SK-N-SH (cell line): ENCODE data around the gene PPP1CA. TPM values are rescaled to one million over a fixed set of nuclear protein-coding genes. Genes with fewer than 3 reads are reported as not detected.

Experiments used
- CTCF ChIA-PET: fragments of 300-600, 350-600 bp; formaldehyde crosslinking; extraction: SDS; loops from one replicate; lab custom pipeline; 2021; lab: Yijun Ruan, JAX
- POLR2A ChIA-PET: fragments of 350-600 bp; sonication (Branson Sonifier 250); formaldehyde crosslinking; extraction: SDS; loops from one replicate; lab custom pipeline; 2020; ENCODE audit warnings: antibody characterized with exemption, inconsistent platforms; lab: Yijun Ruan, JAX
- DNase-seq: peaks from one replicate; pipeline ENCODE4 v3.0.0; 2012
- H2AFZ ChIP-seq: fragments of 200-600 bp; sonication (generic); 2 replicates; pipeline ENCODE4 v1.8.1; 2016; ENCODE audit warnings: antibody characterized with exemption, mild to moderate bottlenecking, low read depth
- H3F3A ChIP-seq: fragments of 200-600 bp; sonication (generic); replicated peaks from 2 replicates; pipeline ENCODE3; 2016; ENCODE audit warnings: antibody characterized with exemption, mild to moderate bottlenecking; ENCODE audit not compliant: insufficient read depth
- H3K27ac ChIP-seq, 2 experiments: fragments of 200-500 bp in 1 of 2; fragments of 200-600 bp in 1 of 2; sonication (Bioruptor generic) in 1 of 2; sonication (generic), shearing (Covaris generic) in 1 of 2; 2 replicates each; pipeline versions ENCODE4 v1.5.1 to v1.6.1; 2014 to 2016; ENCODE audit warnings: low read depth in 2 of 2, inconsistent platforms in 1 of 2, low read length in 1 of 2, mild to moderate bottlenecking in 1 of 2, mixed read lengths in 1 of 2
- H3K27me3 ChIP-seq: fragments of 200-600 bp; sonication (generic), shearing (Covaris generic); 2 replicates; pipeline ENCODE4 v1.6.1; 2016; ENCODE audit warnings: mixed run types; ENCODE audit not compliant: insufficient read depth
- H3K36me3 ChIP-seq, 2 experiments: fragments of 200-500 bp in 1 of 2; fragments of 200-600 bp in 1 of 2; sonication (Bioruptor generic) in 1 of 2; sonication (generic) in 1 of 2; replicated peaks in 1 of 2; 2 replicates each; pipeline versions ENCODE3 to v1.5.1; 2014 to 2016; ENCODE audit warnings: low read length in 1 of 2, mild to moderate bottlenecking in 1 of 2; ENCODE audit not compliant: insufficient read depth in 2 of 2, control insufficient read depth in 1 of 2
- H3K4me1 ChIP-seq, 2 experiments: fragments of 200-500 bp in 1 of 2; fragments of 200-600 bp in 1 of 2; sonication (Bioruptor generic) in 1 of 2; sonication (generic), shearing (Covaris generic) in 1 of 2; 2 replicates each; pipeline versions ENCODE4 v1.5.1 to v1.6.1; 2014 to 2016; ENCODE audit warnings: low read depth in 1 of 2, low read length in 1 of 2, mixed run types in 1 of 2; ENCODE audit not compliant: insufficient read depth in 2 of 2, control insufficient read depth in 1 of 2
- H3K4me2 ChIP-seq: fragments of 200-600 bp; sonication (generic), shearing (Covaris generic); 2 replicates; pipeline ENCODE4 v1.6.1; 2017; ENCODE audit warnings: mixed run types
- H3K4me3 ChIP-seq, 2 experiments: fragments of 200-500 bp in 1 of 2; fragments of 200-600 bp in 1 of 2; sonication (Bioruptor generic) in 1 of 2; sonication (generic), shearing (Covaris generic) in 1 of 2; 2 replicates each; pipeline versions ENCODE4 v1.5.1 to v1.8.1; 2014 to 2016; ENCODE audit warnings: low read depth in 2 of 2, inconsistent platforms in 1 of 2, low read length in 1 of 2, mild to moderate bottlenecking in 1 of 2, mixed read lengths in 1 of 2, moderate library complexity in 1 of 2
- H3K79me2 ChIP-seq: fragments of 200-600 bp; sonication (generic); 2 replicates; pipeline ENCODE4 v1.8.1; 2017; ENCODE audit warnings: mild to moderate bottlenecking; ENCODE audit not compliant: insufficient read depth
- H3K9ac ChIP-seq: fragments of 200-600 bp; sonication (generic); 2 replicates; pipeline ENCODE4 v1.6.1; 2017; ENCODE audit warnings: mixed run types
- H3K9me2 ChIP-seq: fragments of 200-600 bp; sonication (generic); 2 replicates; pipeline ENCODE4 v1.6.1; 2017; ENCODE audit warnings: mixed run types
- H3K9me3 ChIP-seq: fragments of 200-600 bp; sonication (generic); 2 replicates; pipeline ENCODE4 v1.6.1; 2017; ENCODE audit warnings: mixed run types, mild to moderate bottlenecking, moderate library complexity
- H4K20me1 ChIP-seq: fragments of 200-600 bp; sonication (generic); 2 replicates; pipeline ENCODE4 v1.6.1; 2017; ENCODE audit warnings: mild to moderate bottlenecking, mixed run types; ENCODE audit not compliant: insufficient read depth
- ELF1 ChIP-seq: IDR thresholded peaks from 2 replicates; pipeline ENCODE4 v1.4.0; 2012
- MAX ChIP-seq: IDR thresholded peaks from 2 replicates; pipeline ENCODE4 v1.4.0; 2012; ENCODE audit warnings: low read depth
- MEF2A ChIP-seq: IDR thresholded peaks from 2 replicates; pipeline ENCODE4 v1.4.0; 2012; ENCODE audit warnings: low read depth, borderline replicate concordance
- MXI1 ChIP-seq: IDR thresholded peaks from 2 replicates; pipeline ENCODE4 v1.6.1; 2012; ENCODE audit warnings: mild to moderate bottlenecking, low read depth, low read length, improper control_type of control experiment
- NFIC ChIP-seq: IDR thresholded peaks from 2 replicates; pipeline ENCODE4 v1.4.0; 2012; ENCODE audit warnings: borderline replicate concordance
- NRF1 ChIP-seq: IDR thresholded peaks from 2 replicates; pipeline ENCODE4 v1.6.1; 2012; ENCODE audit warnings: low read depth, mild to moderate bottlenecking, low read length
- POLR2AphosphoS5 ChIP-seq: IDR thresholded peaks from 2 replicates; pipeline ENCODE4 v1.6.1; 2012; ENCODE audit warnings: low read depth, low read length
- RCOR1 ChIP-seq: fragments of 150-350 bp; IDR thresholded peaks from 2 replicates; pipeline ENCODE4 v1.6.1; 2017; ENCODE audit warnings: antibody characterized with exemption, low read length
- RFX5 ChIP-seq: IDR thresholded peaks from 2 replicates; pipeline ENCODE4 v1.6.1; 2012; ENCODE audit warnings: mild to moderate bottlenecking, improper control_type of control experiment, low read length
- TAF1 ChIP-seq: IDR thresholded peaks from 2 replicates; pipeline ENCODE4 v1.6.1; 2012; ENCODE audit warnings: low read depth, mild to moderate bottlenecking, low read length, moderate library complexity, borderline replicate concordance
- USF1 ChIP-seq: IDR thresholded peaks from 2 replicates; pipeline ENCODE4 v1.4.0; 2012; ENCODE audit warnings: low read depth, borderline replicate concordance
- YY1 ChIP-seq: IDR thresholded peaks from 2 replicates; pipeline ENCODE4 v1.4.0; 2012; ENCODE audit warnings: low read depth, mild to moderate bottlenecking
- ZBTB33 ChIP-seq: IDR thresholded peaks from 2 replicates; pipeline ENCODE4 v1.4.0; 2012; ENCODE audit warnings: low read depth, borderline replicate concordance
- WGBS: methylation state at CpG from one replicate; pipeline ENCODE4 v1.1.6; 2017; ENCODE audit warnings: low lambda C conversion rate; 5-methylcytosine and 5-hydroxymethylcytosine counted together
- polyA plus RNA-seq, 3 experiments: library from polyadenylated mRNA; depleted of rRNA; stranded (reverse); fragments of >200 nt; gene quantifications; 2 replicates each; pipeline ENCODE4 v1.2.3, GENCODE V29; 2012
- TF ChIP-seq, protein P1 (sequence below): IDR thresholded peaks from 2 replicates; pipeline ENCODE4; 2012
- TF ChIP-seq, protein P2 (sequence below): fragments of 200-600 bp; sonication (generic); IDR thresholded peaks from 2 replicates; pipeline ENCODE4 v1.6.1; 2017; ENCODE audit warnings: antibody characterized with exemption, mild to moderate bottlenecking, moderate library complexity

PPP1CA gene
- polyA plus RNA-seq, 1 of the 3 experiments (the other 2 are of a cell fraction) = 261 TPM

DNA sequence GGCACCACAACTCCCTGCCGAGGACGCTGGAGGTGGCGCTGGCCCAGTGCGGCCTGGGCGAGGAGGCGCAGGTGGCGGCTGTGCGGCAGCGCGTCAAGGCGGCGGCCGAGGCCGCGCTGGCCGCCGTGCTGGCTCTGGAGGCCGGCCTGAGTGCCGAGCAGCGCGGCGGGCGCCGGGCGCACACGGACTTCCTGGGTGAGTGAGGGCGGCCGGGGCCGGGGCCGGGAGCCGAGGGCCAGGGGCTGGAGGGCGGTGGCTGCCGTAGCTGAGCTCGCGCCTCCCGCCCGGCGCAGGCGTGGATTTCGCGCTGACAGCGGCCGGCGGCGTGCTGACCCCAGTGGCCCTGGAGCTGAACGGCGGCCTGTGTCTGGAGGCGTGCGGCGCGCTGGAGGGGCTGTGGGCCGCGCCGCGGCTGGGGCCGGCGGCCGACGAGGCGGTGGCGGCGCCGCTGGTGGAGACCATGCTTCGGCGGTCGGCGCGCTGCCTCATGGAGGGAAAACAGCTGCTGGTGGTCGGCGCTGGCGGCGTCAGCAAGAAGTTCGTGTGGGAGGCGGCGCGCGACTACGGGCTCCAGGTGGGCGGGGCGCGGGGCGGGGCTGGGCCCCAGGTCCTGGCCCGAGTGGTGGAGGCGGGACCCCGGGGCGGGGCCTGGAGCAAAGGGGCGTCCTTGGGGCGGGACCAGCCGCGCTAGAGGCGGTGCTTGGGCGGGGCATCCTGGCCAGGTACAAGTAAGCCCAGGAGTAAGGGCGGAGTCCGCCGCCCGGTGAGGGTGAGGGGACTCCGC is 19.2 kb upstream of the PPP1CA start:
- Histone ChIP-seq H3K4me1 (peaks cover 6 to 8% of the 10 kb centered on the region in 2 experiments; a peak in 2 of 4 replicates), H3K4me3 (peak overlapping the region; percentile 63 to 66), H3K9ac (peak overlapping the region; percentile 49; the same call in 1 of the 2 replicates), H3K4me2 (peak overlapping the region; percentile 68), H3F3A (no peaks in the 10 kb centered on the region), H3K27ac (peak overlapping the region in 1 of 2 experiments; percentile 64; a peak in 1 of 4 replicates), H3K9me2 (no peaks in the 10 kb centered on the region), H2AFZ (0 out of 2 replicates have a peak overlapping the region, but pooled peaks have one; percentile 14), H3K36me3 (no peaks in the 10 kb centered on the region), H3K9me3 (no peaks in the 10 kb centered on the region), H3K27me3 (no peaks in the 10 kb centered on the region), H3K79me2 (no peaks in the 10 kb centered on the region), H4K20me1 (no peaks in the 10 kb centered on the region)
- CTCF ChIA-PET = interaction anchor here (0.8 to 2.7 kb wide), 3 partner anchors 14 to 38 kb away, joined by 3 to 17 read pairs (median 3); partner anchors contain the start of gene PPP1CA
- POLR2A ChIA-PET = interaction anchor here (0.5 to 1.3 kb wide), 4 partner anchors 25 to 1108 kb away, joined by 3 to 4 read pairs (median 3); partner anchors contain the start of genes GSTP1 and RAD9A
- TF ChIP-seq MXI1 (peak; percentile 90; the same call in 1 of the 2 replicates), NRF1 (peak; percentile 25), RCOR1 (no peak), MAX (peak; percentile 53; the same call in 1 of the 2 replicates), YY1 (no peak)
- TF ChIP-seq, protein P1, sequence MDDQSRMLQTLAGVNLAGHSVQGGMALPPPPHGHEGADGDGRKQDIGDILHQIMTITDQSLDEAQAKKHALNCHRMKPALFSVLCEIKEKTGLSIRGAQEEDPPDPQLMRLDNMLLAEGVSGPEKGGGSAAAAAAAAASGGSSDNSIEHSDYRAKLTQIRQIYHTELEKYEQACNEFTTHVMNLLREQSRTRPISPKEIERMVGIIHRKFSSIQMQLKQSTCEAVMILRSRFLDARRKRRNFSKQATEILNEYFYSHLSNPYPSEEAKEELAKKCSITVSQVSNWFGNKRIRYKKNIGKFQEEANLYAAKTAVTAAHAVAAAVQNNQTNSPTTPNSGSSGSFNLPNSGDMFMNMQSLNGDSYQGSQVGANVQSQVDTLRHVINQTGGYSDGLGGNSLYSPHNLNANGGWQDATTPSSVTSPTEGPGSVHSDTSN = no peak
- DNase-seq = peak; percentile 100
- WGBS = 0% methylated on average over 18 of the region's 97 CpGs

- Histone ChIP-seq H2AFZ (no peak overlapping the region), H3K27me3 (no peaks in the 10 kb centered on the region), H3K79me2 (no peaks in the 10 kb centered on the region), H3K9me3 (no peaks in the 10 kb centered on the region), H3K9ac (peak overlapping the region; percentile 49; the same call in 1 of the 2 replicates), H3K9me2 (no peaks in the 10 kb centered on the region), H3F3A (no peaks in the 10 kb centered on the region), H3K4me1 (peaks cover 7 to 8% of the 10 kb centered on the region in 2 experiments; a peak in 2 of 4 replicates), H4K20me1 (no peaks in the 10 kb centered on the region), H3K4me2 (peak overlapping the region; percentile 68), H3K27ac (no peak overlapping the region; a peak in 1 of 4 replicates), H3K4me3 (peak overlapping the region; percentile 63 to 66), H3K36me3 (no peaks in the 10 kb centered on the region)
- DNase-seq = no peak
- ChIA-PET POLR2A (interaction anchor here (0.5 to 1.3 kb wide), 4 partner anchors 24 to 1107 kb away, joined by 3 to 4 read pairs (median 3); partner anchors contain the start of genes GSTP1 and RAD9A), CTCF (interaction anchor here (0.8 to 2.7 kb wide), 4 partner anchors 13 to 37 kb away, joined by 3 to 17 read pairs (median 4); partner anchors contain the start of gene PPP1CA)
- WGBS = 70% methylated on average over 2 of the region's 15 CpGs
- TF ChIP-seq TAF1 (no peak), MXI1 (no peak), ELF1 (no peak), NFIC (no peak), USF1 (no peak), RFX5 (no peak), POLR2AphosphoS5 (no peak), ZBTB33 (no peak), MEF2A (no peak)
- TF ChIP-seq, protein P2, sequence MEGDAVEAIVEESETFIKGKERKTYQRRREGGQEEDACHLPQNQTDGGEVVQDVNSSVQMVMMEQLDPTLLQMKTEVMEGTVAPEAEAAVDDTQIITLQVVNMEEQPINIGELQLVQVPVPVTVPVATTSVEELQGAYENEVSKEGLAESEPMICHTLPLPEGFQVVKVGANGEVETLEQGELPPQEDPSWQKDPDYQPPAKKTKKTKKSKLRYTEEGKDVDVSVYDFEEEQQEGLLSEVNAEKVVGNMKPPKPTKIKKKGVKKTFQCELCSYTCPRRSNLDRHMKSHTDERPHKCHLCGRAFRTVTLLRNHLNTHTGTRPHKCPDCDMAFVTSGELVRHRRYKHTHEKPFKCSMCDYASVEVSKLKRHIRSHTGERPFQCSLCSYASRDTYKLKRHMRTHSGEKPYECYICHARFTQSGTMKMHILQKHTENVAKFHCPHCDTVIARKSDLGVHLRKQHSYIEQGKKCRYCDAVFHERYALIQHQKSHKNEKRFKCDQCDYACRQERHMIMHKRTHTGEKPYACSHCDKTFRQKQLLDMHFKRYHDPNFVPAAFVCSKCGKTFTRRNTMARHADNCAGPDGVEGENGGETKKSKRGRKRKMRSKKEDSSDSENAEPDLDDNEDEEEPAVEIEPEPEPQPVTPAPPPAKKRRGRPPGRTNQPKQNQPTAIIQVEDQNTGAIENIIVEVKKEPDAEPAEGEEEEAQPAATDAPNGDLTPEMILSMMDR = no peak
These were observed 18.5 kb upstream of the PPP1CA start for GRCh38 chr11:67420147-67420645.
